ENCODE data around the gene FBXO21. TPM values are rescaled to one million over a fixed set of nuclear protein-coding genes. Genes with fewer than 3 reads are reported as not detected.

Gene FBXO21
- total and polyA plus RNA-seq, 8 donors: 31.3 to 52.4 (median 50.2) TPM

- H3K4me3 ChIP-seq: no peak overlapping the region
- H3K4me1 ChIP-seq: no peaks in the 10 kb centered on the region
- no peak for TF ChIP-seq CTCF (IDR thresholded peaks at IDR 0.05)
- DNase-seq (no peak), ATAC-seq (no peak)
- H3K9me3 ChIP-seq: no peaks in the 10 kb centered on the region
- intact Hi-C loops (cut with DNase I): no loop called here
- peaks cover 0 to 100% of the 10 kb centered on the region in 2 donors for H3K36me3 ChIP-seq
- H3K27ac ChIP-seq: no peak overlapping the region
- H3K27me3 ChIP-seq: no peaks in the 10 kb centered on the region
These were observed 24.9 kb downstream of the FBXO21 start for GRCh38 chr12:117165342-117165741.

GRCh38 chr12:117162633-117163032 is 27.6 kb downstream of the FBXO21 start:
- no peak for TF ChIP-seq CTCF (IDR thresholded peaks at IDR 0.05)
- no peaks in the 10 kb centered on the region for H3K27me3 ChIP-seq
- no peak for ATAC-seq
- H3K4me3 ChIP-seq: no peak overlapping the region
- peaks cover 0 to 99% of the 10 kb centered on the region in 2 donors for H3K36me3 ChIP-seq
- H3K27ac ChIP-seq: no peak overlapping the region
- no peaks in the 10 kb centered on the region for H3K9me3 ChIP-seq
- intact Hi-C loops (cut with DNase I): no loop called here
- no peaks in the 10 kb centered on the region for H3K4me1 ChIP-seq
- no peak for DNase-seq

- Histone ChIP-seq H3K4me3 (no peak overlapping the region), H3K4me1 (no peaks in the 10 kb centered on the region), H3K27ac (no peak overlapping the region), H3K36me3 (peaks cover 0 to 99% of the 10 kb centered on the region in 2 donors), H3K9me3 (no peaks in the 10 kb centered on the region), H3K27me3 (no peaks in the 10 kb centered on the region)
- TF ChIP-seq CTCF (IDR thresholded peaks at IDR 0.05): no peak
- no peak for ATAC-seq
- intact Hi-C loops (cut with DNase I): no loop called here
- no peak for DNase-seq
These were observed 28.1 kb downstream of the FBXO21 start for GRCh38 chr12:117162167-117162539.

- Histone ChIP-seq H3K27me3 (no peaks in the 10 kb centered on the region), H3K4me1 (no peaks in the 10 kb centered on the region), H3K4me3 (no peak overlapping the region), H3K36me3 (peaks cover 0 to 99% of the 10 kb centered on the region in 2 donors), H3K9me3 (no peaks in the 10 kb centered on the region), H3K27ac (no peak overlapping the region)
- TF ChIP-seq CTCF (IDR thresholded peaks at IDR 0.05): no peak
- DNase-seq (no peak), ATAC-seq (no peak)
- intact Hi-C loops (cut with DNase I): no loop called here
These were observed 28.7 kb downstream of the FBXO21 start for GRCh38 chr12:117161460-117162166.

GRCh38 chr12:117159674-117160073 is 30.6 kb downstream of the FBXO21 start:
- H3K27me3 ChIP-seq: no peaks in the 10 kb centered on the region
- no peak overlapping the region for H3K27ac ChIP-seq
- no peaks in the 10 kb centered on the region for H3K4me1 ChIP-seq
- peaks cover 0 to 99% of the 10 kb centered on the region in 2 donors for H3K36me3 ChIP-seq
- ATAC-seq (no peak), DNase-seq (no peak)
- no peak for TF ChIP-seq CTCF (IDR thresholded peaks at IDR 0.05)
- H3K4me3 ChIP-seq: no peak overlapping the region
- no peaks in the 10 kb centered on the region for H3K9me3 ChIP-seq
- intact Hi-C loops (cut with DNase I): loop anchor here in 1 of 2 donors (10.0 kb wide), 1 partner anchor 455 kb away; no protein-coding TSS in a partner anchor
